HepG2 (cell line): ENCODE results near the gene ZNF428. TPM values are rescaled to one million over a fixed set of nuclear protein-coding genes. Genes with fewer than 3 reads are reported as not detected.

Experiments
- ATF7-NPFF ChIP-seq: sonication (generic); formaldehyde crosslinking; IDR thresholded peaks from 2 replicates; pipeline ENCODE4 v1.8.1; 2023; ENCODE audit warnings: mild to moderate bottlenecking, low read depth, missing genetic modification reagents, moderate library complexity
- DNMT1 ChIP-seq: sonication (generic); formaldehyde crosslinking; IDR thresholded peaks from 2 replicates; pipeline ENCODE4 v1.5.1; 2020; ENCODE audit warnings: mild to moderate bottlenecking, missing genetic modification reagents
- EED ChIP-seq: sonication (generic); formaldehyde crosslinking; IDR thresholded peaks from 2 replicates; pipeline ENCODE4 v1.5.0; 2020; ENCODE audit warnings: mild to moderate bottlenecking, missing genetic modification reagents
- HHEX ChIP-seq: IDR thresholded peaks from 2 replicates; pipeline ENCODE4 v1.6.1; 2016; ENCODE audit warnings: control low read depth
- HMGXB4 ChIP-seq, 2 experiments: sonication (generic) in 1 of 2; formaldehyde crosslinking in 1 of 2; IDR thresholded peaks; 2 replicates each; pipeline versions ENCODE4 v1.4.0 to v1.6.1; 2018 to 2020; ENCODE audit warnings: missing genetic modification reagents in 2 of 2, borderline replicate concordance in 1 of 2, low read depth in 1 of 2, mild to moderate bottlenecking in 1 of 2, missing biosample characterization in 1 of 2
- HNRNPUL1 ChIP-seq: fragments of 200-400 bp; formaldehyde crosslinking; IDR thresholded peaks from 2 replicates; pipeline ENCODE4 v1.6.1; 2017; ENCODE audit warnings: low read depth, mild to moderate bottlenecking, low read length, moderate library complexity
- IRF9 ChIP-seq: sonication (generic); formaldehyde crosslinking; IDR thresholded peaks from 2 replicates; pipeline ENCODE4 v1.8.0; 2022; ENCODE audit warnings: missing genetic modification reagents, mild to moderate bottlenecking, borderline replicate concordance
- KDM3A ChIP-seq: IDR thresholded peaks from 2 replicates; pipeline ENCODE4 v1.6.1; 2018; ENCODE audit warnings: low read depth, missing compliant biosample characterization
- LBX2 ChIP-seq: sonication (generic); formaldehyde crosslinking; IDR thresholded peaks from 2 replicates; pipeline ENCODE4 v1.5.0; 2020; ENCODE audit warnings: missing genetic modification reagents, mild to moderate bottlenecking, borderline replicate concordance
- MXD3 ChIP-seq: IDR thresholded peaks from 2 replicates; pipeline ENCODE4 v1.6.1; 2016; ENCODE audit warnings: mild to moderate bottlenecking, missing biosample characterization, missing genetic modification reagents
- RBM39 ChIP-seq: fragments of 200-400 bp; formaldehyde crosslinking; IDR thresholded peaks from one replicate; pipeline ENCODE4 v1.6.1; 2018; ENCODE audit warnings: antibody characterized with exemption, mild to moderate bottlenecking, low read depth, low read length; ENCODE audit not compliant: poor library complexity, severe bottlenecking
- RELA ChIP-seq: sonication (generic); formaldehyde crosslinking; IDR thresholded peaks from 2 replicates; pipeline ENCODE4 v1.4.0; 2020; ENCODE audit warnings: missing genetic modification reagents
- TFDP1 ChIP-seq: IDR thresholded peaks from 2 replicates; pipeline ENCODE4 v1.6.1; 2016; ENCODE audit warnings: missing compliant biosample characterization, missing genetic modification reagents, borderline replicate concordance
- ZFAT ChIP-seq: sonication (generic); formaldehyde crosslinking; conservative IDR thresholded peaks from 2 replicates; pipeline ENCODE4 v1.8.1; 2023; ENCODE audit warnings: missing genetic modification reagents, inconsistent platforms
- ZFP82 ChIP-seq: sonication (generic); formaldehyde crosslinking; IDR thresholded peaks from 2 replicates; pipeline ENCODE4 v1.5.1; 2020; ENCODE audit warnings: mild to moderate bottlenecking, missing genetic modification reagents, borderline replicate concordance
- ZMYM3 ChIP-seq: sonication (generic); formaldehyde crosslinking; IDR thresholded peaks from 2 replicates; pipeline ENCODE4 v1.5.1; 2020; ENCODE audit warnings: mild to moderate bottlenecking, missing genetic modification reagents
- ZNF121 ChIP-seq: sonication (generic); formaldehyde crosslinking; IDR thresholded peaks from 2 replicates; pipeline ENCODE4 v1.5.0; 2020; ENCODE audit warnings: mild to moderate bottlenecking, missing genetic modification reagents
- ZNF569 ChIP-seq: sonication (generic); formaldehyde crosslinking; IDR thresholded peaks from 2 replicates; pipeline ENCODE4 v1.5.0; 2020; ENCODE audit warnings: mild to moderate bottlenecking, missing genetic modification reagents, moderate library complexity, borderline replicate concordance
- ZNF597 ChIP-seq: sonication (generic); formaldehyde crosslinking; IDR thresholded peaks from 2 replicates; pipeline ENCODE4 v1.5.0; 2020; ENCODE audit warnings: missing genetic modification reagents
- ZNF713 ChIP-seq: sonication (generic); formaldehyde crosslinking; IDR thresholded peaks from 2 replicates; pipeline ENCODE4 v1.4.0; 2020; ENCODE audit warnings: mild to moderate bottlenecking, missing genetic modification reagents
- ZNF749 ChIP-seq: sonication (generic); formaldehyde crosslinking; IDR thresholded peaks from 2 replicates; pipeline ENCODE4 v1.8.0; 2022; ENCODE audit warnings: mild to moderate bottlenecking, missing genetic modification reagents, moderate library complexity, borderline replicate concordance
- ZSCAN21 ChIP-seq: sonication (generic); formaldehyde crosslinking; IDR thresholded peaks from 2 replicates; pipeline ENCODE4 v1.8.0; 2022; ENCODE audit warnings: mild to moderate bottlenecking, missing genetic modification reagents, moderate library complexity, borderline replicate concordance
- polyA plus RNA-seq, 8 experiments: library from polyadenylated mRNA; depleted of rRNA in 3 of 8; stranded (reverse) in 7 of 8; unstranded in 1 of 8; fragments of >200 nt; fragmentation: Illumina TruSeq in 4 of 8; extraction: Trizol in 4 of 8; gene quantifications; 2 replicates each; pipeline versions ENCODE4 v1.2.1 to v1.2.3, GENCODE V29; 2011 to 2016; ENCODE audit warnings: low read depth in 4 of 8, missing spikeins in 1 of 8, mixed read lengths in 1 of 8; ENCODE audit not compliant: insufficient read depth in 1 of 8
- total RNA-seq, 5 experiments: library from RNA; depleted of rRNA; stranded (reverse); fragments of >200 nt; fragmentation: Illumina TruSeq; extraction: Trizol; gene quantifications; 2 replicates each; pipeline ENCODE4 v1.2.3, GENCODE V29; 2016; ENCODE audit warnings: low read depth in 1 of 5

ZNF428 gene
- total and polyA plus RNA-seq, 2 of the 13 experiments (the other 11 are each of a cell fraction or from before 2014, with no cell fraction given) = 10.4 to 26.9 TPM

- TF ChIP-seq IRF9 (CRISPR knock-in tag) (peak; percentile 55; the same call in 1 of the 2 replicates), ZNF569 (CRISPR knock-in tag) (no peak), ZFP82 (no peak), KDM3A (CRISPR knock-in tag) (no peak), ZFAT (no peak), RBM39 (no peak), HHEX (CRISPR knock-in tag) (no peak), RELA (CRISPR knock-in tag) (no peak), HMGXB4 (CRISPR knock-in tag; IDR thresholded peaks at IDR 0.05; ENCODE audit: borderline replicate concordance in 1 of 2, low read depth in 1 of 2) (0 out of 4 replicates have a peak, but pooled peaks of 1 of the 2 experiments have one; percentile 39), ZNF713 (0 out of 2 replicates have a peak, but pooled peaks have one; percentile 54), ATF7-NPFF (CRISPR knock-in tag) (peak; percentile 66), ZNF597 (CRISPR knock-in tag) (no peak), LBX2 (CRISPR knock-in tag) (peak; percentile 76; the same call in 1 of the 2 replicates), ZSCAN21 (CRISPR knock-in tag) (no peak; the same call in none of the 2 replicates), EED (CRISPR knock-in tag) (peak; percentile 44; the same call in 1 of the 2 replicates), ZNF121 (CRISPR knock-in tag) (no peak), ZMYM3 (CRISPR knock-in tag) (0 out of 2 replicates have a peak, but pooled peaks have one; percentile 17), HNRNPUL1 (no peak), MXD3 (CRISPR knock-in tag) (0 out of 2 replicates have a peak, but pooled peaks have one; percentile 5), TFDP1 (peak; percentile 66; the same call in 1 of the 2 replicates), DNMT1 (CRISPR knock-in tag) (no peak; the same call in 1 of the 2 replicates), ZNF749 (CRISPR knock-in tag) (no peak)
Measured at GRCh38 chr19:43639519-43640423, 20.3 kb upstream of the ZNF428 start, which contains the start of gene CADM4 (continued).
